Parathyroid adenoma (tissue), 2 donors: ENCODE data around the gene ITIH4.

Experiments used
- H2AFZ ChIP-seq: fragments of 300-600 bp; sonication (generic); one replicate; pipeline ENCODE4 v1.7.0; 2017; ENCODE audit warnings: antibody characterized with exemption, mild to moderate bottlenecking
- H3K27ac ChIP-seq: fragments of 300-600 bp; sonication (generic); one replicate; pipeline ENCODE4 v1.7.0; 2017
- H3K27me3 ChIP-seq: fragments of 300-600 bp; sonication (generic); one replicate; pipeline ENCODE4 v1.7.0; 2017; ENCODE audit warnings: low read length; ENCODE audit not compliant: control insufficient read depth, insufficient read depth
- H3K36me3 ChIP-seq: fragments of 300-600 bp; sonication (generic); one replicate; pipeline ENCODE4 v1.7.0; 2017; ENCODE audit warnings: low read length; ENCODE audit not compliant: control insufficient read depth, insufficient read depth
- H3K4me1 ChIP-seq: fragments of 300-600 bp; sonication (generic); one replicate; pipeline ENCODE4 v1.7.0; 2017; ENCODE audit warnings: control low read depth
- H3K4me2 ChIP-seq: fragments of 300-600 bp; sonication (generic); one replicate; pipeline ENCODE4 v1.7.0; 2017; ENCODE audit warnings: low read length
- H3K4me3 ChIP-seq: fragments of 300-600 bp; sonication (generic); one replicate; pipeline ENCODE4 v1.7.0; 2017; ENCODE audit warnings: low read depth, low read length
- H3K79me2 ChIP-seq: fragments of 300-600 bp; sonication (generic); one replicate; pipeline ENCODE4 v1.7.0; 2017; ENCODE audit warnings: control low read depth
- H3K9ac ChIP-seq: fragments of 300-600 bp; sonication (generic); one replicate; pipeline ENCODE4 v1.7.0; 2017; ENCODE audit warnings: mild to moderate bottlenecking
- H3K9me3 ChIP-seq: fragments of 300-600 bp; sonication (generic); one replicate; pipeline ENCODE4 v1.7.0; 2017; ENCODE audit warnings: low read length; ENCODE audit not compliant: control insufficient read depth
- CTCF ChIP-seq: fragments of 300-600 bp; sonication (generic); IDR thresholded peaks from one replicate; pipeline ENCODE4 v1.7.0; 2017; ENCODE audit warnings: antibody characterized with exemption, mild to moderate bottlenecking
- donor health status: primary hyperparathyroidism.

Gene ITIH4

DNA sequence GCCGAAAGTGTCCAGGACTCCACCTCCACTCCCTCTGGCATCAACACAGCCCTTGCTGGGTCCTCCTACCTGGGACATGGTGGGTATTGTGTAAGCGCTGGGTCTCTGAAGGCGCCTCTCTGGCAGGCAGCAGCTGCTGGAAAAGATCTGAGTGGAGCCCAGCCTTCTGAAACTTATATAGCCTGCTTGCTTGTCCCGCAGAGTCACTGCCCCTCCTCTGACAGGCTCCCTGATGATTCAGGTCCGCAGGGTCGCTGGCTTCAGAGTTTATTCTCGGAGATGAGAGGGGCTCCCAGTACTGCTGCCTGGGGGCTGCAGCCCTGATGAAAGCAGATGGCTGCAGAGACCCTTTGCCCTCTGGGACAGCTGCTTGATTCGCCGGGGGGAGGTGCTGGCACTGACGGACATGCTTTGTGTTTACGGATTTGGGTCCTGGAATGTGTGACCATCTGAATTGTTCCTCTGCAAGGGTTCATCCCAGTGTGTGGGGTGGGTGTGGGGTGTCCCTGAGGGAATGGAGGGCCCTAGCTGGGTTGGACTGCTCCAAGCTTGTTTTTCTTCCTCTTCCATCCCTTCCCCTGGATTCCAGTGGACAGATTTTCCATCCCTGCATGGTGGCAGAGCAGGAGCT is 4.5 kb upstream of the ITIH4 start, which contains the start of gene MUSTN1:
Gene MUSTN1 (minus strand): TSS at position 149 of the 631 bp plus-strand sequence. CDS start 71 bp downstream, at position 78.
- H3K4me2 ChIP-seq, result no peak within 1 kb of the TSS
- H3K27me3 ChIP-seq, result no peaks in the 10 kb centered on the region
- H2AFZ ChIP-seq, result no peak within 1 kb of the TSS
- H3K4me1 ChIP-seq, result no peaks in the 10 kb centered on the region
- no peak within 1 kb of the TSS for H3K9ac ChIP-seq
- TF ChIP-seq CTCF, result no peak
- no peak within 1 kb of the TSS for H3K27ac ChIP-seq
- H3K36me3 ChIP-seq, result no peaks in the 10 kb centered on the region
- no peak within 1 kb of the TSS for H3K4me3 ChIP-seq
- no peaks in the 10 kb centered on the region for H3K9me3 ChIP-seq
- H3K79me2 ChIP-seq, result no peaks in the 10 kb centered on the region

GRCh38 chr3:52833202-52833601 is 2.7 kb upstream of the ITIH4 start:
- Histone ChIP-seq H3K4me1 (no peaks in the 10 kb centered on the region), H3K4me2 (no peak overlapping the region), H3K9me3 (no peaks in the 10 kb centered on the region), H3K27me3 (no peaks in the 10 kb centered on the region), H2AFZ (no peak overlapping the region), H3K4me3 (no peak overlapping the region), H3K36me3 (no peaks in the 10 kb centered on the region), H3K9ac (no peak overlapping the region), H3K27ac (no peak overlapping the region), H3K79me2 (no peaks in the 10 kb centered on the region)
- no peak for TF ChIP-seq CTCF

DNA sequence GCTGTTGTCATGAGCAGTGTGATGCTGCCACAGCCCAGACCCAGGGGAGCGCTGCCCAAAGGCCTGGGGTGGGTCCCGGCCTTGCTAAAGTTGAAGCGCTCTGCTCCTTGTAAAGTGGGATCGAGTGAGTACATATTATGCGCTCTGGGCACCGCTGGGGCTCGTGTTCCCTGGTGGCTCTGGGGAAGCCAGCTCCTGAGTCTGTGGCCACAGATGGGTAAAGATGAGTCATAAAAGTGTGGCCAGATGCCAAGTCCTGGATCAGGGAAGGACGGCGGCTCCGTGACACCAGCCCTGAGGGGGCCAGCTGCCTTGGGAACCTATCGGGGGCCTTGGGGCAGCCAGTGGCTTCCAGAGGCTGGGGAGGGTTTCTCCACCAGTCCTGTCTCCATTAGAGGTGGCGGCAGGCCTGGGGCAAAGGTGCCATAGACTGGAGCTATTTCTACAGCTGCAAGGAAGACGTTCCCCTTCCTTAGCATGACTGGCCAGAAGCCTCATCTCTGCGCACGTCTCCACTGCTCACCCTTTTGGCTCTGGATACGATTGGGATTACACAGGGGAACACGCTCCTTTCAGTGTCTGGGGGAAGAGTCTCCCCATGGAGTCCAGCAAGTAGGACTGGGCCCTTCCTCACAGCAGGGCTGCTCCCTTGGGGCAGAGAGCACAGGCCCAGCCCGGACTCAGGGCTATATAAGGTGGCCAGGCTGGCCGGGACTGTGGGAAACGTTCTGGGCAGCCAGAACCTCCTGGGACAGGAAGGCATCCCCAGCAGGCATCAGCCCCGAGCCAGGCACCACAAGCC is 1.2 kb upstream of the ITIH4 start:
- Histone ChIP-seq H3K9ac (no peak overlapping the region), H3K9me3 (no peaks in the 10 kb centered on the region), H3K4me1 (no peaks in the 10 kb centered on the region), H3K4me3 (no peak overlapping the region), H3K27ac (no peak overlapping the region), H3K4me2 (no peak overlapping the region), H2AFZ (no peak overlapping the region), H3K27me3 (no peaks in the 10 kb centered on the region), H3K79me2 (no peaks in the 10 kb centered on the region), H3K36me3 (no peaks in the 10 kb centered on the region)
- no peak for TF ChIP-seq CTCF

DNA sequence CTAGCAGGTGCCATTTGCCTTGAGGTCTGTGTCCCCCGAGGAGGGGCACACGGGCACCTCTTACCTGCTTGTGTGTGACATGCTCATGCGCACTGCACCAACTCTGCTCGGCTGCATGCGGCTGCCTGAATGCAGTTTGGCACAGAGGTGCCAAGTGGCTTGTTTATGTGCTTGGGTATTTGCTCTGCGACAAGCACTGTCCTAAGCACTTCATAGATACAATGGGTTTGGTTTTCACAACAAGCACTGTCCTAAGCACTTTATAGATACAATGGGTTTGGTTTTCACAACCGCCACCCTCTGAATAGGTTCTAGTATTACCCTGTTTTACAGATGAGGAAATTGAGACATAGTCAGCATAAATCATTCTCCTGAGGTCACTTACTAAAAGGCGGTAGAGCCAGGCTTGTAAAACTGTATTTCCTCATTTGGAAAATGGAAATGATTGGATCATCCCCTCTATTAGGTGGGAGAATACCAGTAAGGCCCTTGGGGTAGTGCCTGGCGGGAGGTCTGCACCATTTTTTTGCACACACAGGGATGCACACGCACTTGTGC is 487 bp downstream of the ITIH4 start:
- Histone ChIP-seq H3K9ac (no peak overlapping the region), H3K9me3 (no peaks in the 10 kb centered on the region), H3K4me2 (no peak overlapping the region), H3K4me1 (no peaks in the 10 kb centered on the region), H3K27ac (no peak overlapping the region), H3K27me3 (no peaks in the 10 kb centered on the region), H2AFZ (no peak overlapping the region), H3K4me3 (no peak overlapping the region), H3K79me2 (no peaks in the 10 kb centered on the region), H3K36me3 (no peaks in the 10 kb centered on the region)
- TF ChIP-seq CTCF, result no peak
